Endothelial cell of umbilical vein (primary cell): Measurements from ENCODE around the gene ASTN1.

Experiments
- EZH2 ChIP-seq: IDR thresholded peaks from 2 replicates; pipeline ENCODE4 v1.6.1; 2012; ENCODE audit warnings: borderline replicate concordance, low read depth, mild to moderate bottlenecking, moderate library complexity, low read length, inconsistent platforms; ENCODE audit not compliant: severe bottlenecking
- FOS ChIP-seq: IDR thresholded peaks from 2 replicates; pipeline ENCODE4 v1.6.1; 2011; ENCODE audit warnings: mild to moderate bottlenecking, low read length, moderate library complexity, borderline replicate concordance; ENCODE audit not compliant: insufficient read depth
- JUN ChIP-seq: IDR thresholded peaks from 2 replicates; pipeline ENCODE4 v1.6.1; 2011; ENCODE audit warnings: borderline replicate concordance, low read depth; ENCODE audit not compliant: insufficient read length, insufficient read depth
- MAX ChIP-seq: IDR thresholded peaks from 2 replicates; pipeline ENCODE4 v1.6.1; 2011; ENCODE audit not compliant: insufficient read depth, insufficient read length
- MYC ChIP-seq: IDR thresholded peaks from one replicate; pipeline ENCODE4 v1.6.1; 2011; ENCODE audit warnings: mild to moderate bottlenecking, low read depth, low read length
- POLR2A ChIP-seq: IDR thresholded peaks from 2 replicates; pipeline ENCODE4 v1.6.1; 2012; ENCODE audit warnings: low read depth, mild to moderate bottlenecking, control low read depth, low read length
- POLR2AphosphoS5 ChIP-seq: IDR thresholded peaks from 2 replicates; pipeline ENCODE4 v1.6.1; 2012; ENCODE audit warnings: low read depth, mild to moderate bottlenecking, control low read depth, low read length, moderate library complexity; ENCODE audit not compliant: insufficient read depth
- TF ChIP-seq, protein P1 (sequence below), 2 donors: IDR thresholded peaks; 1 replicate in 1 of 2; 2 replicates in 1 of 2; pipeline ENCODE4 v1.5.1; 2011; ENCODE audit warnings: low read length in 2 of 2, mild to moderate bottlenecking in 2 of 2, moderate library complexity in 2 of 2, control low read depth in 1 of 2, inconsistent platforms in 1 of 2, low read depth in 1 of 2; ENCODE audit not compliant: insufficient read depth in 1 of 2; ENCODE audit errors: extremely low read depth in 1 of 2

DNA sequence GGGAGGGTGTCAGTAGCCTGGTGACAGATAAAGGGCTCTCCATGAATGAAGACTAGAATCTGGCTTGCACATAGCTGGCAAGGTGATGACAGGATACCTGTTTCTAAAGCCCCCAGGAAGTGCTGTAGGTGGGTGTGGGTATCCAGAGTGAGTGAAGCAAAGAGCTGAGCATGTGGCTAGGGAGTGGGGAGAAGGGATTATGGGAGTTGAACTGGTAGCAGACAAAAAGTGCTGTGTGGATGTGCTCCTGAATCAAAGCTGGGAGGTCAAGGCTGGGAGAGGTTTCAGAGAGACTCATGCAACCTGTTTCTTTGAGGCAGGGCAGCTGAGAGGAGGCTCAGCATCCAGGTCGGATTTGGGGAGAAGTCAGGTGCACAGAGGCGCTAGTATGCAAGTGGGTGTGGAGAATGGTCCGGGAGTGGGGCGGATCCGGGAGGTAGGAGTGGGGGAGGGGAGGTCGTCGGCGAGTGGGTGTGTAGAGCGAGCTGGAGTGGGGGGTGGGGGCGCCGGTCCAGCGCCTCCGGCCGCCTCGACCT is 600 bp downstream of the ASTN1 start:
- TF ChIP-seq POLR2AphosphoS5 (no peak), POLR2A (no peak), MAX (no peak), MYC (no peak), EZH2 (peak; percentile 12), JUN (no peak), FOS (no peak)
- TF ChIP-seq, protein P1, sequence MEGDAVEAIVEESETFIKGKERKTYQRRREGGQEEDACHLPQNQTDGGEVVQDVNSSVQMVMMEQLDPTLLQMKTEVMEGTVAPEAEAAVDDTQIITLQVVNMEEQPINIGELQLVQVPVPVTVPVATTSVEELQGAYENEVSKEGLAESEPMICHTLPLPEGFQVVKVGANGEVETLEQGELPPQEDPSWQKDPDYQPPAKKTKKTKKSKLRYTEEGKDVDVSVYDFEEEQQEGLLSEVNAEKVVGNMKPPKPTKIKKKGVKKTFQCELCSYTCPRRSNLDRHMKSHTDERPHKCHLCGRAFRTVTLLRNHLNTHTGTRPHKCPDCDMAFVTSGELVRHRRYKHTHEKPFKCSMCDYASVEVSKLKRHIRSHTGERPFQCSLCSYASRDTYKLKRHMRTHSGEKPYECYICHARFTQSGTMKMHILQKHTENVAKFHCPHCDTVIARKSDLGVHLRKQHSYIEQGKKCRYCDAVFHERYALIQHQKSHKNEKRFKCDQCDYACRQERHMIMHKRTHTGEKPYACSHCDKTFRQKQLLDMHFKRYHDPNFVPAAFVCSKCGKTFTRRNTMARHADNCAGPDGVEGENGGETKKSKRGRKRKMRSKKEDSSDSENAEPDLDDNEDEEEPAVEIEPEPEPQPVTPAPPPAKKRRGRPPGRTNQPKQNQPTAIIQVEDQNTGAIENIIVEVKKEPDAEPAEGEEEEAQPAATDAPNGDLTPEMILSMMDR (IDR thresholded peaks at IDR 0.05; ENCODE audit: extremely low read depth in 1 of 2, insufficient read depth in 1 of 2, low read depth in 1 of 2, low read length in 2 of 2) = no peak
